NCI-H446 treated with DMSO at 0.1 percent for 48 hours (cell line): ENCODE measurements around the gene TMEM235.
A peak's percentile ranks its signal among the peaks of the same experiment; 100 is the strongest.

ENCODE experiments used
- DNase-seq: peaks from one replicate; lab custom pipeline; 2025; lab: John Stamatoyannopoulos, UW

Gene TMEM235

GRCh38 chr17:78230996-78231935, at the start of gene TMEM235:
TMEM235 (plus strand) TSS chr17:78231631; CDS start chr17:78232024, 393 bp downstream.
- no peak for DNase-seq

GRCh38 chr17:78182504-78182903, 48.9 kb upstream of the TMEM235 start:
- no peak for DNase-seq

GRCh38 chr17:78183916-78184315, 47.5 kb upstream of the TMEM235 start:
- no peak for DNase-seq

GRCh38 chr17:78184351-78184750, 47.1 kb upstream of the TMEM235 start:
- no peak for DNase-seq

DNA sequence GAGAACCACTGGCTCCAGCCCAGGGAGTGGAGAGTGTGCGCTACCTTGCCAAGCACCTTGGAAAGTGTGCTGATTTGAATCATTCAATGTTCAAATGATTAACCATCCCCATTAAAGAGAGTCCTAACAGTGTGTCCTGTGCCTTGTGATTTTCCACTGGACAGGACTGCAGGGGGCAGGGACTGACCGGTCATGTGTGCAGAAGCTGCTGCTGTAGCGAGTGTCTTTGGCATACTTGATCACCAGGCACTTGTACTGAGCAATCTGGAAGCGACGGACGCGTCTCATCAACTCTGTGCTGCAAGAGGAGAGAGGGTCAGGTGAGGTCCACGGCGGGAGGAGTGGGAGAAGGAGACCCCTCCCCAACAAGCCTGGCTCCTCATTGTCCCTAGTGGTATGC, 46.6 kb upstream of the TMEM235 start:
- DNase-seq = no peak

- no peak for DNase-seq
Observed at GRCh38 chr17:78185981-78186691, 45.3 kb upstream of the TMEM235 start.

GRCh38 chr17:78186692-78187595, 44.5 kb upstream of the TMEM235 start, which contains the start of the genes AFMID and TK1:
AFMID (plus strand) TSS chr17:78187362; CDS start chr17:78187371, 9 bp downstream.
TK1 (minus strand) TSS chr17:78187052; CDS start chr17:78186994, 58 bp downstream.
- peak; percentile 97 for DNase-seq

DNA sequence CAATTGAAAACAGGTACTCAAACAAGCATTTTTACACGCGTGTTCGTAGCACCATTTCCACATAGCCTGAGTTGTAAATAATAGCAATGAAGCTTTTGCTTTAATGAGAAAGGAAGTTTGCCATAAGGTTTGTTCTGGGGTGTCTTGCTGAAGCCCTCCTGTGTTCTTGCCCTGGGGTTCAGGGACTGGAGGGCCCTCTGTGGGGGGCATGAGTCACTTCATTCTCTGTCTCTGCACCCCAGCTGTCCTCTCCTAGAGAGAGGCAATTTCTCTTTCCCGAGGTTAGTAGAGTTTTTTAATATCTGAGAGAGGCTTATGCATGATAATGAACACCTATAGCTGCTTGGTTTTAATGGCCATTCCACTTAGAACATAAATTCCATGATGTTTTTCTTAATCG, 34.7 kb upstream of the TMEM235 start:
- DNase-seq = no peak

DNA sequence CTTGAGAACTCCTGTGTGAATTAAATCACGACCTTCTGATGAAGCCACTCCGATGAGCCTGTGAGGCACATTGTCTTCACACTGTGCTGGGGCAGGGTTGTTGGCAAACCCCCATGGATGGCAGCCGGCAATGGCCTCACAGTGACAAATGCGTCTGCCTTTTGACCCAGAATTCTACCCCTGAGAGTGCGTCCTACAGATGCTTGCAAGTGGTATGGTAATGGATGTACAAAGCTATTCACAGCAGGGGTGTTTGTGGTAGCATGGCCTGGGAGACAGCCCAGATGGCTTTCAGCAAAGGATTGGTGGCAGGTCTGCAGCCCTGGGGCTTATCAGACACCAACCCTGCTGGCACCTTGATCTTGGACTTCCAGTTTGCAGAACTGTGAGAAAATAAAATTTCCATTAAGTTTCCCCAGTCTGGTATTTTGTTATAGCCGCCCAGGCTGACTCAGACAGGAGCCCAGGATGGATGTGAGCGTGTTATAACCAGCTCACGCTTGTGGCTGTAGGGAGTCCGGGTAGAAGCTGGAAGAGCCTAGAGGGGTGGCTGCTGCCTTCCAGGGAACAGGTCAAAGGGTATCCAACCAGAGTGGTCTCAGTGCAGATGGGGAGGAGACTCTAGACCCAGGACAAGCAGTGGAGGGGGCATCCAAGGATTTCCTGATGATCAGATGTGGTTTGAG, 34.1 kb upstream of the TMEM235 start:
- no peak for DNase-seq

DNA sequence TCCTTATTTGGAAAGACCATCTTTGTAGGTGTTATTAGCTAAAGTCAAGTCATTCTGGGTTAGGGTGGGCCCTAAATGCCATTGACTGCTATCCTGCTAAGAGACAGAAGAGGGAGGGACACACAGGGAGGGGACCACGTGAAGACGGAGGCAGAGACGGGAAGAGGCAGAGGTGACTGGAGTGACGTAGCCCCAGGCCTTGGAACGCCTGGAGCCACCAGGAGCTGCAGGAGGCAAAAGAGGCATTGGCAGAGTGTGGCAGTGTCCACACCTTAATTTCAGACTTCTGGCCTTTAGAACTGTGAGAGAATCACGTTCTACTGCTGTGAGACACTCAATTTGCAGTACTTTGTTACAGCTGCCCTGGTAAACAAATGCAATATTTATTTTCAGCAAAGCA, 31.0 kb upstream of the TMEM235 start:
- no peak for DNase-seq

- DNase-seq = no peak
Observed at GRCh38 chr17:78202666-78203065, 28.8 kb upstream of the TMEM235 start.

DNA sequence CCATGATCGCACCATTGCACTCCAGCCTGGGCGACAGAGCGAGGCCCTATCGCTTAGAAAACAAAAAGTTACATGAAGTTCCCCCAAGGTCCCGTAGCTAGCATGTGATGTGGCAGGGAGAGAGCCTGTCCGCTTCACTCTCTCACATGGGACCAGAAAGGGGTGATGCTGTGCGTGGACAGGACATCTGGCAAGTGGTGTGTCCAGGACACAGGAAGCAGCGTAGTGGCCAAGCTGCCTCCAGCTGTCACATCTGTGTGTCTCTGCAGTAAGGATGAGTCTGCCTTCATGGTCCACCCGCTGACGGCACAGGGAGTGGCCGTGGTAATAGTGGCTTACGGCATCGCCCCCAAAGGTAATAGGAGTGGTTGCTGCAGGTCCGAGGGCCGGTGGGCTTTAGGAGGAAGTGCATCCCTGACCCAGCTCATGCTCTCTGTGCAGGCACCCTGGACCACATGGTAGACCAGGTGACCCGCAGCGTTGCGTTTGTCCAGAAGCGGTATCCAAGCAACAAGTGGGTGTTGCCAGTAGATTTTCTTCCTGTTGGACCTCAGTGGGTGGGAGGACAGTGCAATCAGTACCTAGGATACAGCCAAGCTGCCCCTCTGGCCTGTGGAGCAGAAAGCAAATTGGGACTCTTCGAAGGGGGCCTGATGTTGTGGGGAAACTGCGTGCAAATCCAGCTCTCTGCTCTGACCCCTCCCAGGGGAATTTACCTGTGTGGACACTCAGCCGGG, 26.9 kb upstream of the TMEM235 start:
- DNase-seq = no peak

GRCh38 chr17:78205124-78205775, 26.2 kb upstream of the TMEM235 start:
- no peak for DNase-seq

DNA sequence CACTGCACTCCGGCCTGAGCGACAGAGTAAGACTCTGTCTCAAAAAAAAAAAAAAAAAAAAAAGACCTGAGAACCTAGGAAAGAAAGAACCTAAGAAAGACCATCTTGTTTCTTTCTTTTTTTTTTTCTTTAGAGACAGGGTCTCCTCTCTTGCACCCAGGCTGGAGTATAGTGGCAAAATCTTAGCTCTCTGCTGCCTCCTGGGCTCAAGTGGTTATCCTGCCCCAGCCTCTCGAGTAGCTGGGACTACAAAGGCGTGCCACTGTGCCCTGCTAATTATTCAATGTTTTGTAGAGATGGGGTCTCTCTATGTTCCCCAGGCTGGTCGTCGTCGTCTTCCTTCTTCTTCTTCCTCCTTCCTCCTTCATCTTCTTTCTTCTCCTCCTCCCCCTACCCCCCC, 25.1 kb upstream of the TMEM235 start:
- DNase-seq = no peak

DNA sequence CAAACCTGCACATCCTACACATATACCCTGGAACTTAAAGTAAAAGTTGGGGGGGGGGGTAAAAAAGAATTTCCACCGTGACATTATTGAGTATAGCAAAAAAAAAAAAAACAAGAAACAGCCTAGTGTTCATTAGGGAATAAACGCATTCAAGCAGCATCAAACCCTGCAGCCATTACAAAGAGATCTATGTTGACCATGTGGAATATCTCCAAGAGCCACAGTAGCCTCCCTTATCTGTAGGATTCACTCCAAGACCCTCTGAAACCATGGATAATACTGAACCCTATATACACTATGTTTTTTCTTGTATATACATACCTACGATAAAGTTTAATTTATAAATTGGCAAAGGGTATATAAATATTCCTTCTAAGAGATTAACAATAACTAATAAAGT, 22.9 kb upstream of the TMEM235 start:
- DNase-seq = no peak

GRCh38 chr17:78210111-78210510, 21.3 kb upstream of the TMEM235 start:
- no peak for DNase-seq

DNA sequence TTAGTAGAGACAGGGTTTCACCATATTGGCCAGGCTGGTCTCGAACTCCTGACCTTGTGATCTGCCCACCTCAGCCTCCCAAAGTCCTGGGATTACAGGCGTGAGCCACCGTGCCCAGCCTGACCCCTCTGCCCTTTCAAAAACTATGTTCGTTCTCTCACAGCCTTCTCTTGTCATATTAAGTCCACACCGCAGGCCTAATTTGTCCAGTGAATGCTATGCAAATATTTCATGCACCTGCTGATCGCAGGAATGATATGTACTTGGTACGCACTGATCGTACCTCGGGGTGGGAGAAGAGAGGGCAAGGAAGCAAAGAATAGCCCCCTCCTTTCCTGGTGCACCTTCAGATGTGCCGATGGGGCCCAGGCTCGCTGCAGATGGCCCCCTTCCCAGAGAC, 20.4 kb upstream of the TMEM235 start:
- no peak for DNase-seq

DNA sequence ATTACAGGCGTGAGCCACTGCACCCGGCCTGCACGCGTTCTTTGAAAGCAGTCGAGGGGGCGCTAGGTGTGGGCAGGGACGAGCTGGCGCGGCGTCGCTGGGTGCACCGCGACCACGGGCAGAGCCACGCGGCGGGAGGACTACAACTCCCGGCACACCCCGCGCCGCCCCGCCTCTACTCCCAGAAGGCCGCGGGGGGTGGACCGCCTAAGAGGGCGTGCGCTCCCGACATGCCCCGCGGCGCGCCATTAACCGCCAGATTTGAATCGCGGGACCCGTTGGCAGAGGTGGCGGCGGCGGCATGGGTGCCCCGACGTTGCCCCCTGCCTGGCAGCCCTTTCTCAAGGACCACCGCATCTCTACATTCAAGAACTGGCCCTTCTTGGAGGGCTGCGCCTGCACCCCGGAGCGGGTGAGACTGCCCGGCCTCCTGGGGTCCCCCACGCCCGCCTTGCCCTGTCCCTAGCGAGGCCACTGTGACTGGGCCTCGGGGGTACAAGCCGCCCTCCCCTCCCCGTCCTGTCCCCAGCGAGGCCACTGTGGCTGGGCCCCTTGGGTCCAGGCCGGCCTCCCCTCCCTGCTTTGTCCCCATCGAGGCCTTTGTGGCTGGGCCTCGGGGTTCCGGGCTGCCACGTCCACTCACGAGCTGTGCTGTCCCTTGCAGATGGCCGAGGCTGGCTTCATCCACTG, 17.3 kb upstream of the TMEM235 start, which contains the start of gene BIRC5:
TSS of gene BIRC5 (plus strand) at position 238 of the 690 bp plus-strand sequence. CDS start at position 302, 64 bp downstream.
- peak; percentile 83 for DNase-seq

DNA sequence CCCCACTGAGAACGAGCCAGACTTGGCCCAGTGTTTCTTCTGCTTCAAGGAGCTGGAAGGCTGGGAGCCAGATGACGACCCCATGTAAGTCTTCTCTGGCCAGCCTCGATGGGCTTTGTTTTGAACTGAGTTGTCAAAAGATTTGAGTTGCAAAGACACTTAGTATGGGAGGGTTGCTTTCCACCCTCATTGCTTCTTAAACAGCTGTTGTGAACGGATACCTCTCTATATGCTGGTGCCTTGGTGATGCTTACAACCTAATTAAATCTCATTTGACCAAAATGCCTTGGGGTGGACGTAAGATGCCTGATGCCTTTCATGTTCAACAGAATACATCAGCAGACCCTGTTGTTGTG, 16.7 kb upstream of the TMEM235 start:
- DNase-seq = no peak
